ENCODE results near the gene RAPSN. TPM values are rescaled to one million over a fixed set of nuclear protein-coding genes. Genes with fewer than 3 reads are reported as not detected.

RAPSN gene
- total RNA-seq, 4 donors from 2014 or later, result 0.42 to 1.4 (median 0.70) TPM

GRCh38 chr11:47478651-47479329 is 29.9 kb upstream of the RAPSN start:
- H3K27me3 ChIP-seq, result no peaks in the 10 kb centered on the region
- H3K9me3 ChIP-seq, result no peaks in the 10 kb centered on the region
- WGBS, result 90% methylated on average over 4 of the region's 5 CpGs
- no peak for DNase-seq (ENCODE audit: extremely low spot score)
- H3K36me3 ChIP-seq, result peaks cover 87 to 100% (median 99%) of the 10 kb centered on the region in 4 donors
- peaks cover 0 to 10% (median 3%) of the 10 kb centered on the region in 4 donors for H3K4me1 ChIP-seq
- no peak overlapping the region for H3K27ac ChIP-seq (replicated peaks in 1 of 4)
- no peak for TF ChIP-seq EP300 (IDR thresholded peaks at IDR 0.05)
- TF ChIP-seq, protein P1, sequence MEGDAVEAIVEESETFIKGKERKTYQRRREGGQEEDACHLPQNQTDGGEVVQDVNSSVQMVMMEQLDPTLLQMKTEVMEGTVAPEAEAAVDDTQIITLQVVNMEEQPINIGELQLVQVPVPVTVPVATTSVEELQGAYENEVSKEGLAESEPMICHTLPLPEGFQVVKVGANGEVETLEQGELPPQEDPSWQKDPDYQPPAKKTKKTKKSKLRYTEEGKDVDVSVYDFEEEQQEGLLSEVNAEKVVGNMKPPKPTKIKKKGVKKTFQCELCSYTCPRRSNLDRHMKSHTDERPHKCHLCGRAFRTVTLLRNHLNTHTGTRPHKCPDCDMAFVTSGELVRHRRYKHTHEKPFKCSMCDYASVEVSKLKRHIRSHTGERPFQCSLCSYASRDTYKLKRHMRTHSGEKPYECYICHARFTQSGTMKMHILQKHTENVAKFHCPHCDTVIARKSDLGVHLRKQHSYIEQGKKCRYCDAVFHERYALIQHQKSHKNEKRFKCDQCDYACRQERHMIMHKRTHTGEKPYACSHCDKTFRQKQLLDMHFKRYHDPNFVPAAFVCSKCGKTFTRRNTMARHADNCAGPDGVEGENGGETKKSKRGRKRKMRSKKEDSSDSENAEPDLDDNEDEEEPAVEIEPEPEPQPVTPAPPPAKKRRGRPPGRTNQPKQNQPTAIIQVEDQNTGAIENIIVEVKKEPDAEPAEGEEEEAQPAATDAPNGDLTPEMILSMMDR (IDR thresholded peaks at IDR 0.05), result no peak
- no peak for TF ChIP-seq POLR2A (IDR thresholded peaks at IDR 0.05; ENCODE audit: low read depth)
- no peak for TF ChIP-seq POLR2AphosphoS5 (IDR thresholded peaks at IDR 0.05)
- H3K4me3 ChIP-seq, result no peak overlapping the region
- intact Hi-C loops (cut with DNase I), result no loop called here

- no peaks in the 10 kb centered on the region for H3K27me3 ChIP-seq
- no peaks in the 10 kb centered on the region for H3K9me3 ChIP-seq
- 75% methylated on average over 4 of the region's 4 CpGs for WGBS
- intact Hi-C loops (cut with DNase I), result no loop called here
- no peak for TF ChIP-seq EP300 (IDR thresholded peaks at IDR 0.05)
- no peak for TF ChIP-seq POLR2A (IDR thresholded peaks at IDR 0.05; ENCODE audit: low read depth)
- TF ChIP-seq POLR2AphosphoS5 (IDR thresholded peaks at IDR 0.05), result no peak
- no peak overlapping the region for H3K4me3 ChIP-seq
- peaks cover 0 to 10% (median 3%) of the 10 kb centered on the region in 4 donors for H3K4me1 ChIP-seq
- H3K36me3 ChIP-seq, result peaks cover 87 to 100% (median 99%) of the 10 kb centered on the region in 4 donors
- no peak for DNase-seq (ENCODE audit: extremely low spot score)
- no peak overlapping the region for H3K27ac ChIP-seq (replicated peaks in 1 of 4)
These were observed 28.8 kb upstream of the RAPSN start for GRCh38 chr11:47477753-47478152.

DNA sequence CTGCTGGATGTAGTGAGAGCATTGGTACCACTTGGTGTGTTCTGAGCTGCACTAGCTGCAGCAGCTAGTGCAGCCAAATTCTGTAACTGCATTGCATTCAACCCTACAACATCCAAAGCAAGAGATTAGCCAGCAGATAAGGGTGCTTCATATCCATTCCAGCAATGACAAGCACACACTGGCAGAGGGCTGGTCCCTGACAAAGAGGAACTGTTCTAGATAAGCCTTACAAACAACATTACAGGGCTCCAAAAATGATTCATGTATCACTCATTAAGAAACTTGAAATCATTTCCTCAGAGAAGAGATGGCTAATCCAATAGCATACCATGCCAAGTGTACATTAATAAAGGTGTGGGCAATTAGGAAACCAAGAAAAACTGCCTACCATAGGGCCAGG is 28.4 kb upstream of the RAPSN start:
- Histone ChIP-seq H3K4me1 (peaks cover 0 to 10% (median 3%) of the 10 kb centered on the region in 4 donors), H3K36me3 (peaks cover 87 to 100% (median 99%) of the 10 kb centered on the region in 4 donors), H3K27ac (replicated peaks in 1 of 4) (no peak overlapping the region), H3K4me3 (no peak overlapping the region), H3K9me3 (no peaks in the 10 kb centered on the region), H3K27me3 (no peaks in the 10 kb centered on the region)
- intact Hi-C loops (cut with DNase I), result no loop called here
- TF ChIP-seq, protein P1 (IDR thresholded peaks at IDR 0.05), result no peak
- TF ChIP-seq POLR2AphosphoS5 (IDR thresholded peaks at IDR 0.05) (no peak), POLR2A (IDR thresholded peaks at IDR 0.05; ENCODE audit: low read depth) (no peak)
- DNase-seq (ENCODE audit: extremely low spot score), result no peak

DNA sequence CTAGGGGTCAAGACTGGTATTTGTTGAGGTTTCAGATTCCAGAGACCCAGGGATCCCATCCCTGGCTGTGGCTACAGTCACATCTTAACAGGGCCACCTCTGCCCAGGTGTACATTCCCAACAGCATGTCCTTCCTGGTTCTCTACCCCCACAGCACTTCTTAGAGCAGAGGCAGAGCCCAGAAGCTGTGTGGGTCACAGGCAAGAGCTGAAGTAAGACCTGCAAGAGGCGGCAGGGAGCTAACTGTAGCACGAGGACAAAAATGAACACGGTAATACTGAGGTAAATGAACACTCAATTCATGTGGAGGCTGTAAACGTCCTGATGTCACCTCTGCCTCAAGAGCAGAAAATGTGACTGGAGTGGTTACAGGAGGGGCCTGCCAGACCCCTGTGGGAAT is 21.7 kb upstream of the RAPSN start:
- Histone ChIP-seq H3K4me3 (no peak overlapping the region), H3K4me1 (peaks cover 31 to 60% (median 59%) of the 10 kb centered on the region in 4 donors), H3K9me3 (no peaks in the 10 kb centered on the region), H3K36me3 (peaks cover 41 to 72% (median 59%) of the 10 kb centered on the region in 4 donors), H3K27me3 (no peaks in the 10 kb centered on the region), H3K27ac (replicated peaks in 1 of 4) (peak overlapping the region; percentile 5 to 71 (median 42))
- DNase-seq (ENCODE audit: extremely low spot score), result no peak
- intact Hi-C loops (cut with DNase I), result no loop called here
- TF ChIP-seq, protein P1 (IDR thresholded peaks at IDR 0.05), result no peak
- no peak for TF ChIP-seq POLR2AphosphoS5 (IDR thresholded peaks at IDR 0.05)
- TF ChIP-seq EP300 (IDR thresholded peaks at IDR 0.05), result no peak
- no peak for TF ChIP-seq POLR2A (IDR thresholded peaks at IDR 0.05; ENCODE audit: low read depth)
- 68% methylated on average over 4 of the region's 4 CpGs for WGBS

DNA sequence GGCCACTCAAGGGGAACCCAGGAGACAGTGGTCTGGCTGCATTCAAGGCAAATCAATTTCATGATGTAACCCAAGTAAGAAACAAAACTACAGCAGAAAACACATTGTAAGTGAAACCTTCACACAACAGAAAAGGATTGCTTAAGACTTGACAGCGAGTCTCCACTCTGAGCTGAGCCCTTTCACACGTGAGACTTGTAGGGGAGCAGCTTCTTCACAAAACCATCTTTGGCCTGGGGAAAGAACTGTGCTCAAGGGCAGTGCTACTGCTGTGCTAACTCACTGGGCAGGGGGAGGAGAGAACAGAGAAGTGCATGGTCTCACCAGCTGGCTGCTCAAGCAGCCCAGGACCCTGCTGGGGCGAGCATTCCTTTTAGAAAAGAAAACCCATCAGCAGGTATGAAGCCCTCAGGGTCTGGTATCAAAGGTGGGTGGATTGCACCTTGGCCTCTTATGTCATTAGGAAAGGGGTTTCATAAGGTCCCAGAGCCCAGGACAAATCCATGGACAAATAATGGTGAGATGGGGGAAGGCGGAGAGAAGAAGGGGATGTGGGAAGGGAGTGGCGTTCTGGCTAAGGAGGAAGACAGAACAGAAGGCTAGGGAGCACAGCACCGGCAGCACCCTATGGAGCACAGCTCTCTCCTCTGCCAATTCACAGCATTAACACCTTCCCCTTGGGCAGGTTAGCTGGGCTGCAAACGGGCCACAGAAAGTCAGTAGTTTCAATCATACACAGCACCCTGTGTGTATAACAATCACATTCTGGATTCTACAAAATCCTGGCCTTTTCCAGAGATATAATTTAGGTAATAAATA is 20.6 kb upstream of the RAPSN start:
- H3K27me3 ChIP-seq, result no peaks in the 10 kb centered on the region
- TF ChIP-seq POLR2AphosphoS5 (IDR thresholded peaks at IDR 0.05), result no peak
- peaks cover 35 to 71% (median 69%) of the 10 kb centered on the region in 4 donors for H3K4me1 ChIP-seq
- intact Hi-C loops (cut with DNase I), result no loop called here
- peaks cover 30 to 61% (median 54%) of the 10 kb centered on the region in 4 donors for H3K36me3 ChIP-seq
- no peak overlapping the region for H3K4me3 ChIP-seq
- 67% methylated on average over 7 of the region's 7 CpGs for WGBS
- no peak for DNase-seq (ENCODE audit: extremely low spot score)
- H3K9me3 ChIP-seq, result no peaks in the 10 kb centered on the region
- H3K27ac ChIP-seq (replicated peaks in 1 of 4), result peak overlapping the region; percentile 63 to 75 (median 70)

Measured in esophagus muscularis mucosa (tissue), 4 donors.